Measurements from ENCODE around the gene GSE1. TPM values are rescaled to one million over a fixed set of nuclear protein-coding genes. Genes with fewer than 3 reads are reported as not detected.

GSE1 gene
- total RNA-seq, 1 donor from 2014 or later, result 80.8 TPM

GRCh38 chr16:85648805-85649204 lies 35.7 kb downstream of the GSE1 start:
- no peaks in the 10 kb centered on the region for H3K9me3 ChIP-seq
- no peaks in the 10 kb centered on the region for H3K27me3 ChIP-seq
- TF ChIP-seq POLR2A (IDR thresholded peaks at IDR 0.05), result no peak
- TF ChIP-seq, protein P1, sequence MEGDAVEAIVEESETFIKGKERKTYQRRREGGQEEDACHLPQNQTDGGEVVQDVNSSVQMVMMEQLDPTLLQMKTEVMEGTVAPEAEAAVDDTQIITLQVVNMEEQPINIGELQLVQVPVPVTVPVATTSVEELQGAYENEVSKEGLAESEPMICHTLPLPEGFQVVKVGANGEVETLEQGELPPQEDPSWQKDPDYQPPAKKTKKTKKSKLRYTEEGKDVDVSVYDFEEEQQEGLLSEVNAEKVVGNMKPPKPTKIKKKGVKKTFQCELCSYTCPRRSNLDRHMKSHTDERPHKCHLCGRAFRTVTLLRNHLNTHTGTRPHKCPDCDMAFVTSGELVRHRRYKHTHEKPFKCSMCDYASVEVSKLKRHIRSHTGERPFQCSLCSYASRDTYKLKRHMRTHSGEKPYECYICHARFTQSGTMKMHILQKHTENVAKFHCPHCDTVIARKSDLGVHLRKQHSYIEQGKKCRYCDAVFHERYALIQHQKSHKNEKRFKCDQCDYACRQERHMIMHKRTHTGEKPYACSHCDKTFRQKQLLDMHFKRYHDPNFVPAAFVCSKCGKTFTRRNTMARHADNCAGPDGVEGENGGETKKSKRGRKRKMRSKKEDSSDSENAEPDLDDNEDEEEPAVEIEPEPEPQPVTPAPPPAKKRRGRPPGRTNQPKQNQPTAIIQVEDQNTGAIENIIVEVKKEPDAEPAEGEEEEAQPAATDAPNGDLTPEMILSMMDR (IDR thresholded peaks at IDR 0.05), result no peak
- no peak for TF ChIP-seq POLR2AphosphoS5 (IDR thresholded peaks at IDR 0.05; ENCODE audit: insufficient read depth in 1 of 2, low read depth in 1 of 2)
- no peak overlapping the region for H3K27ac ChIP-seq
- intact Hi-C loops (cut with DNase I), result no loop called here
- no peaks in the 10 kb centered on the region for H3K36me3 ChIP-seq
- DNase-seq (ENCODE audit: extremely low spot score in 2 of 2), result no peak
- no peak overlapping the region for H3K4me3 ChIP-seq
- peaks cover 45% of the 10 kb centered on the region for H3K4me1 ChIP-seq

- Histone ChIP-seq H3K9me3 (no peaks in the 10 kb centered on the region), H3K4me3 (no peak overlapping the region), H3K27me3 (no peaks in the 10 kb centered on the region), H3K36me3 (peaks cover 0 to 3% of the 10 kb centered on the region in 2 donors), H3K4me1 (peaks cover 53% of the 10 kb centered on the region), H3K27ac (no peak overlapping the region)
- DNase-seq (ENCODE audit: extremely low spot score in 2 of 2), result no peak
- TF ChIP-seq, protein P1 (IDR thresholded peaks at IDR 0.05), result no peak
- TF ChIP-seq POLR2AphosphoS5 (IDR thresholded peaks at IDR 0.05; ENCODE audit: insufficient read depth in 1 of 2, low read depth in 1 of 2), result no peak
- intact Hi-C loops (cut with DNase I), result no loop called here
Observed at GRCh38 chr16:85649411-85650134, 36.5 kb downstream of the GSE1 start.

DNA sequence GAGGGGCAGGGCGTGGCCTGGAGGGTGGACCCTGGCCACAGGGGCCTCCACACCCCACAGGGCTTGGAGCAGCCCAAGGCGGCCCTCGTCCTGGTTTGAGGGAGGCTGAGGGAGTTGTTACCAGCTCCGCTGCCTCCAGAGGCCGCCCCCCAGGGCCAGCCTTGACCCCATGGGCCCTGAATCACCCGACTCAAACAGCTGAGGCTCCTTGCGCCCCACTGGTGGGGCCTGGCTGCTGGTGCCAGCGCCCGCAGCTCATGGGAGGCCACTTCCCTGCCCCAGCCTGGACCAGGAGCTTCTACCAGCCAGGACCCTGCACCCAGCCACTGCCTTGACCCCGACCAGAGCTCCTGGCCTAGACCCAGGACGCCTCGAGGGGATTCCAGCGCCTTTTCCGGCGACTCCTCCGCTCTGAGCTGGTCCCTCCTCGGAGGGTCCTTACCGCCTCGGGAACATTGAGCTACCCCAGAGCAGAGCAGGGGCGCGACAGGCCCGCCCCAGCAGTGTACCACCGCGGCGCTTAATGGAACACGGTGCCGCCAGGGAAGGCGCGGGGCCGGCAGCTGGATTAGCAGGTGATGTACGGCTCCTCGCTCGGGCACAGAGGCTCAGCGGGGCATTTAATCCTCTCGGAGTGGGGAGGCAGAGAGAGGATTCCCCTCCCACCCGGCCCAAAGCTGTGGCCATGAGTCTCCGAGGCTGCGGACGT lies 37.2 kb downstream of the GSE1 start:
- Histone ChIP-seq H3K9me3 (no peaks in the 10 kb centered on the region), H3K36me3 (peaks cover 0 to 11% of the 10 kb centered on the region in 2 donors), H3K27me3 (no peaks in the 10 kb centered on the region), H3K4me3 (no peak overlapping the region), H3K27ac (peak overlapping the region; percentile 45), H3K4me1 (peaks cover 54% of the 10 kb centered on the region)
- DNase-seq (ENCODE audit: extremely low spot score in 2 of 2), result no peak
- TF ChIP-seq POLR2A (IDR thresholded peaks at IDR 0.05) (no peak), POLR2AphosphoS5 (IDR thresholded peaks at IDR 0.05; ENCODE audit: insufficient read depth in 1 of 2, low read depth in 1 of 2) (no peak)
- TF ChIP-seq, protein P1 (IDR thresholded peaks at IDR 0.05), result no peak
- intact Hi-C loops (cut with DNase I), result no loop called here

GRCh38 chr16:85650844-85651628 lies 37.9 kb downstream of the GSE1 start:
- Histone ChIP-seq H3K4me3 (no peak overlapping the region), H3K4me1 (peaks cover 49% of the 10 kb centered on the region)

More at GRCh38 chr16:85650844-85651628, 37.9 kb downstream of the GSE1 start:
- Histone ChIP-seq H3K27me3 (no peaks in the 10 kb centered on the region), H3K36me3 (peaks cover 0 to 18% of the 10 kb centered on the region in 2 donors), H3K9me3 (no peaks in the 10 kb centered on the region), H3K27ac (peak overlapping the region; percentile 79)
- intact Hi-C loops (cut with DNase I), result no loop called here
- TF ChIP-seq, protein P1 (IDR thresholded peaks at IDR 0.05), result no peak
- TF ChIP-seq POLR2AphosphoS5 (IDR thresholded peaks at IDR 0.05; ENCODE audit: insufficient read depth in 1 of 2, low read depth in 1 of 2) (no peak), POLR2A (IDR thresholded peaks at IDR 0.05) (no peak)
- DNase-seq (ENCODE audit: extremely low spot score in 2 of 2), result no peak
